HepG2 (cell line): Measurements from ENCODE around the gene PKD2L1. TPM values are rescaled to one million over a fixed set of nuclear protein-coding genes. Genes with fewer than 3 reads are reported as not detected.

Experiments
- ATAC-seq: fragments of 200-7000 bp; cut with Tn5 transposase; 3 replicates; pipeline ENCODE4 v1.9.1; 2020; ENCODE audit warnings: mild to moderate bottlenecking, moderate library complexity
- BruUV-seq: library from RNA; stranded (reverse); fragments of 400-500 nt; replicated peaks from 2 replicates; lab custom pipeline; 2021; lab: Mats Ljungman, UMichigan
- CTCF ChIA-PET: fragments of 300-600 bp; formaldehyde crosslinking; extraction: SDS; loops from one replicate; lab custom pipeline; 2021; ENCODE audit warnings: low total read pairs, inconsistent platforms, low intra/inter-chr PET ratio; lab: Yijun Ruan, JAX
- POLR2A ChIA-PET: fragments of 350-600 bp; sonication (Branson Sonifier 250); formaldehyde crosslinking; loops from one replicate; lab custom pipeline; 2020; ENCODE audit warnings: antibody characterized with exemption, inconsistent platforms; lab: Yijun Ruan, JAX
- DNase-seq: peaks from one replicate; pipeline ENCODE4 v3.0.0-alpha.2; 2015; ENCODE audit warnings: low spot score
- FAIRE-seq: peaks from 3 replicates; lab custom pipeline; 2011; peaks lifted over from hg19 to GRCh38; lab: Jason Lieb, UNC
- H2AFZ ChIP-seq: one replicate; pipeline ENCODE4 v1.6.1; 2011; ENCODE audit warnings: low read length, inconsistent platforms
- H3K27ac ChIP-seq: fragments of 300-600 bp; 3 replicates; pipeline ENCODE4 v1.8.0; 2011; ENCODE audit warnings: mixed run types, mild to moderate bottlenecking, mixed read lengths, low read length, inconsistent platforms; ENCODE audit not compliant: insufficient read depth; ENCODE audit errors: extremely low read length
- H3K27me3 ChIP-seq, 2 experiments: fragments of 200-600 bp in 1 of 2; 2 replicates in 1 of 2; 3 replicates in 1 of 2; pipeline versions ENCODE4 v1.6.0 to v1.8.0; 2011; ENCODE audit warnings: low read length in 2 of 2, mild to moderate bottlenecking in 2 of 2, moderate library complexity in 2 of 2, inconsistent platforms in 1 of 2; ENCODE audit not compliant: insufficient read depth in 2 of 2, control insufficient read depth in 1 of 2
- H3K36me3 ChIP-seq, 2 experiments: fragments of 200-600 bp in 1 of 2; replicated peaks in 1 of 2; 2 replicates in 1 of 2; 3 replicates in 1 of 2; pipeline versions ENCODE4 v1.5.1 to v1.8.0; 2011; ENCODE audit warnings: low read length in 2 of 2, inconsistent platforms in 1 of 2; ENCODE audit not compliant: insufficient read depth in 2 of 2, control insufficient read depth in 1 of 2
- H3K4me1 ChIP-seq: 2 replicates; pipeline ENCODE4 v1.5.1; 2012; ENCODE audit warnings: low read length, inconsistent platforms; ENCODE audit not compliant: insufficient read depth
- H3K4me2 ChIP-seq: 2 replicates; pipeline ENCODE4 v1.6.0; 2011; ENCODE audit warnings: low read depth, low read length, inconsistent platforms
- H3K4me3 ChIP-seq, 3 experiments: fragments of 200-600 bp in 1 of 3; sonication (generic), shearing (Covaris generic) in 1 of 3; replicated peaks in 1 of 3; 2 replicates each; pipeline ENCODE4 v1.5.1; 2011 to 2016; ENCODE audit warnings: low read length in 3 of 3, inconsistent platforms in 2 of 3, low read depth in 2 of 3, mild to moderate bottlenecking in 2 of 3, control low read depth in 1 of 3, mixed read lengths in 1 of 3; ENCODE audit not compliant: insufficient read depth in 1 of 3
- H3K79me2 ChIP-seq: one replicate; pipeline ENCODE4 v1.6.1; 2011; ENCODE audit warnings: low read length, inconsistent platforms; ENCODE audit not compliant: insufficient read depth
- H3K9ac ChIP-seq: 2 replicates; pipeline ENCODE4 v1.6.0; 2011; ENCODE audit warnings: mild to moderate bottlenecking, low read depth, low read length, inconsistent platforms; ENCODE audit not compliant: insufficient read depth
- H3K9me3 ChIP-seq: 2 replicates; pipeline ENCODE4 v1.5.1; 2012; ENCODE audit warnings: mild to moderate bottlenecking, low read length
- H4K20me1 ChIP-seq: 2 replicates; pipeline ENCODE4 v1.6.0; 2011; ENCODE audit warnings: inconsistent platforms, mild to moderate bottlenecking, low read length, moderate library complexity; ENCODE audit not compliant: insufficient read depth
- HNF4A ChIP-seq: sonication (generic); formaldehyde crosslinking; IDR thresholded peaks from 2 replicates; pipeline ENCODE4 v1.4.0; 2020; ENCODE audit warnings: missing genetic modification reagents
- POLR2A ChIP-seq, 2 experiments: IDR thresholded peaks; 2 replicates each; pipeline ENCODE4 v1.6.1; 2011; ENCODE audit warnings: low read depth in 2 of 2, low read length in 2 of 2, mild to moderate bottlenecking in 1 of 2, moderate library complexity in 1 of 2; ENCODE audit not compliant: insufficient read depth in 1 of 2
- POLR2AphosphoS5 ChIP-seq: IDR thresholded peaks from 2 replicates; pipeline ENCODE4 v1.6.1; 2012; ENCODE audit warnings: low read depth, low read length
- POLR2G ChIP-seq: fragments of 200-400 bp; formaldehyde crosslinking; IDR thresholded peaks from 2 replicates; pipeline ENCODE4 v1.6.1; 2018; ENCODE audit warnings: mild to moderate bottlenecking, low read depth, low read length, moderate library complexity
- RARA ChIP-seq: IDR thresholded peaks from 2 replicates; pipeline ENCODE4 v1.6.1; 2016; ENCODE audit warnings: missing genetic modification reagents, missing compliant biosample characterization
- RBFOX2 ChIP-seq: fragments of 200-400 bp; formaldehyde crosslinking; IDR thresholded peaks from 2 replicates; pipeline ENCODE4 v1.6.1; 2017; ENCODE audit warnings: low read depth, mild to moderate bottlenecking, low read length
- TMF1 ChIP-seq: sonication (generic); formaldehyde crosslinking; IDR thresholded peaks from 2 replicates; pipeline ENCODE4 v1.8.1; 2022; ENCODE audit warnings: low read depth, missing genetic modification reagents
- ZNF121 ChIP-seq: sonication (generic); formaldehyde crosslinking; IDR thresholded peaks from 2 replicates; pipeline ENCODE4 v1.5.0; 2020; ENCODE audit warnings: mild to moderate bottlenecking, missing genetic modification reagents
- ZNF552 ChIP-seq: sonication (generic); formaldehyde crosslinking; IDR thresholded peaks from 2 replicates; pipeline ENCODE4 v1.9.0; 2022; ENCODE audit warnings: missing genetic modification reagents, mild to moderate bottlenecking, borderline replicate concordance
- ZNF770 ChIP-seq: sonication (generic); formaldehyde crosslinking; IDR thresholded peaks from 2 replicates; pipeline ENCODE4 v1.5.0; 2020; ENCODE audit warnings: mild to moderate bottlenecking, missing genetic modification reagents
- WGBS: methylation state at CpG from one replicate; pipeline ENCODE4 v1.1.6; 2017; ENCODE audit warnings: low lambda C conversion rate; 5-methylcytosine and 5-hydroxymethylcytosine counted together
- in situ Hi-C: cut with HindIII; loops from 2 replicates; pipeline ENCODE4 v1.10.0; 2017; ENCODE audit warnings: low pct_unique_long_range_greater_than_20kb; ENCODE audit not compliant: extremely low pct_ligation_motif_present
- intact Hi-C: fragments of 100-400 bp; cut with micrococcal nuclease; formaldehyde crosslinking; loops from one replicate; pipeline ENCODE4 v1.10.0; 2022; ENCODE audit not compliant: unreplicated experiment
- polyA plus RNA-seq, 8 experiments: library from polyadenylated mRNA; depleted of rRNA in 3 of 8; stranded (reverse) in 7 of 8; unstranded in 1 of 8; fragments of >200 nt; fragmentation: Illumina TruSeq in 4 of 8; extraction: Trizol in 4 of 8; gene quantifications; 2 replicates each; pipeline versions ENCODE4 v1.2.1 to v1.2.3, GENCODE V29; 2011 to 2016; ENCODE audit warnings: low read depth in 4 of 8, missing spikeins in 1 of 8, mixed read lengths in 1 of 8; ENCODE audit not compliant: insufficient read depth in 1 of 8
- total RNA-seq, 5 experiments: library from RNA; depleted of rRNA; stranded (reverse); fragments of >200 nt; fragmentation: Illumina TruSeq; extraction: Trizol; gene quantifications; 2 replicates each; pipeline ENCODE4 v1.2.3, GENCODE V29; 2016; ENCODE audit warnings: low read depth in 1 of 5

Gene PKD2L1
- total and polyA plus RNA-seq, 2 of the 13 experiments (the other 11 are each of a cell fraction or from before 2014, with no cell fraction given): 0.07 to 0.15 TPM

DNA sequence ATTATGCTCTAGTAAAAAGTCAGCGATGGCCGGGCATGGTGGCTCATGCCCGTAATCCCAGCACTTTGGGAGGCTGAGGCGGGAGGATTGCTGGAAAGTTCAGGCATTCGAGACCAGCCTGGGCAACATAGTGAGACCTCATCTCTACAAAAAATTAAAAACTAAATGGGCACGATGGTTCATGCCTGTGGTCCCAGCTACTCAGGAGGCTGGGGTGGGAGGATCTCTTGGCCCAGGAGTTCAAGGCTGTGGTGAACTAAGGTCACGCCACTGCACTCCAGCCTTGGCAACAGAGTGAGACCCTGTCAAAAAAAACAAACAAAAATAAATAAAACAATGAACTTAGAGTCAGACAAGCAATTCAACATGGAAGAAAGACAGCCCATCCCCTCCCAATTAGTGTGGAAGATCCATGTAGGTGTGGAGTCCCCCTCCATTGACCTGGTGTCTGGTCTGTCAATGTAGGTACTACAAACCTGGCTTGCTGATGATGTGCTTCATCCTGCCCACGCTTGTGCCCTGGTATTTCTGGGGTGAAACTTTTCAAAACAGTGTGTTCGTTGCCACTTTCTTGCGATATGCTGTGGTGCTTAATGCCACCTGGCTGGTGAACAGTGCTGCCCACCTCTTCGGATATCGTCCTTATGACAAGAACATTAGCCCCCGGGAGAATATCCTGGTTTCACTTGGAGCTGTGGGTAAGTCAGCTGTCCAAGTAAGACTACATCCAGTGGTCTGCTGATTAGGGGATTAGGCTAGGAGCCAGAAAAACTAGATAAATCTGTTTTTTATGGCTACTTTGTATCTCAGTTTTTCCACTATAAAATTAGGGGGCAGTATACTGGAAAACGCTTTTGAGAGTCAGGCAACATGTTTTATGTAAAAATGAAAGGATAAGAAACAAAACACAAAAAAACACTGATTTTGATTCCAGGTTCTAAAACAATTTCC, 26.3 kb upstream of the PKD2L1 start (continued):
- TF ChIP-seq ZNF770 (CRISPR knock-in tag) (peak; percentile 71), RARA (CRISPR knock-in tag) (peak; percentile 29), RBFOX2 (peak; percentile 65; the same call in 1 of the 2 replicates), POLR2A (IDR thresholded peaks at IDR 0.05; ENCODE audit: insufficient read depth in 1 of 2, low read depth in 2 of 2, low read length in 2 of 2) (peak; percentile 40 to 71; a peak in 3 of 4 replicates), POLR2G (peak; percentile 18; the same call in 1 of the 2 replicates), TMF1 (CRISPR knock-in tag) (peak; percentile 67; the same call in 1 of the 2 replicates), ZNF121 (0 out of 2 replicates have a peak, but pooled peaks have one; percentile 28), HNF4A (CRISPR knock-in tag) (no peak)

- POLR2A ChIA-PET: interaction anchor here (1.0 to 2.1 kb wide), 3 partner anchors 9 to 18 kb away, joined by 3 to 10 read pairs (median 6); no protein-coding TSS in a partner anchor
- peaks cover 30 to 77% of the 10 kb centered on the region in 2 experiments for H3K36me3 ChIP-seq
- FAIRE-seq: no peak
Observed at GRCh38 chr10:100355086-100355485, 25.1 kb upstream of the PKD2L1 start.

More at GRCh38 chr10:100355086-100355485, 25.1 kb upstream of the PKD2L1 start:
- WGBS: 91% methylated on average over 4 of the region's 4 CpGs
- TF ChIP-seq ZNF552 (CRISPR knock-in tag) (no peak), POLR2AphosphoS5 (peak; percentile 32; the same call in 1 of the 2 replicates)
- TF ChIP-seq, all 625 proteins: peak for 1
- CTCF ChIA-PET: no interaction called here
- ATAC-seq (no peak), DNase-seq (no peak)
- H3K27me3 ChIP-seq: no peaks in the 10 kb centered on the region
- H3K9ac ChIP-seq: no peak overlapping the region
- intact Hi-C loops: no loop called here
- H3K4me3 ChIP-seq: no peak overlapping the region
- H4K20me1 ChIP-seq: peaks cover 91% of the 10 kb centered on the region
- peaks cover 100% of the 10 kb centered on the region for H3K4me1 ChIP-seq
- no TSS peak for BruUV-seq
- H3K79me2 ChIP-seq: peaks cover 72% of the 10 kb centered on the region
- peak overlapping the region; percentile 53 for H3K4me2 ChIP-seq
- H2AFZ ChIP-seq: no peak overlapping the region
- in situ Hi-C loops: no loop called here
- H3K27ac ChIP-seq: no peak overlapping the region
- H3K9me3 ChIP-seq: no peaks in the 10 kb centered on the region
